GM19023 (cell line): ENCODE results near the gene SCAMP5.
A peak's percentile ranks its signal among the peaks of the same experiment; 100 is the strongest.

Source experiments
- ATAC-seq: cut with Tn5 transposase; IDR thresholded peaks from one replicate; pipeline ENCODE4 v1.9.1; 2021; ENCODE audit warnings: mild to moderate bottlenecking, moderate library complexity; ENCODE audit not compliant: unreplicated experiment

Gene SCAMP5

GRCh38 chr15:75021341-75021740, 26.0 kb downstream of the SCAMP5 start:
- no peak for ATAC-seq

- no peak for ATAC-seq
These were observed 27.4 kb downstream of the SCAMP5 start for GRCh38 chr15:75022783-75023180.

GRCh38 chr15:75023181-75023871, 28.0 kb downstream of the SCAMP5 start, which contains the start of gene PPCDC:
TSS of gene PPCDC (plus strand) at chr15:75023590. CDS start at chr15:75028319, 4,729 bp downstream.
- ATAC-seq: peak; percentile 96

- ATAC-seq: no peak
These were observed 28.7 kb downstream of the SCAMP5 start for GRCh38 chr15:75023872-75024636.

- ATAC-seq: no peak
These were observed 29.7 kb downstream of the SCAMP5 start for GRCh38 chr15:75025107-75025506.

- no peak for ATAC-seq
These were observed 30.3 kb downstream of the SCAMP5 start for GRCh38 chr15:75025548-75026260.

- no peak for ATAC-seq
These were observed 32.2 kb downstream of the SCAMP5 start for GRCh38 chr15:75027551-75027950.

- peak; percentile 9 for ATAC-seq
These were observed 33.6 kb downstream of the SCAMP5 start for GRCh38 chr15:75028991-75029377.

GRCh38 chr15:75029378-75030022, 34.1 kb downstream of the SCAMP5 start:
- peak; percentile 61 for ATAC-seq

- ATAC-seq: no peak
These were observed 34.7 kb downstream of the SCAMP5 start for GRCh38 chr15:75030023-75030413.

- no peak for ATAC-seq
These were observed 35.1 kb downstream of the SCAMP5 start for GRCh38 chr15:75030424-75030823.

GRCh38 chr15:75031848-75032247, 36.5 kb downstream of the SCAMP5 start:
- no peak for ATAC-seq

- ATAC-seq: no peak
These were observed 37.0 kb downstream of the SCAMP5 start for GRCh38 chr15:75032395-75032794.

GRCh38 chr15:75033809-75034208, 38.4 kb downstream of the SCAMP5 start:
- no peak for ATAC-seq

- ATAC-seq: no peak
These were observed 39.3 kb downstream of the SCAMP5 start for GRCh38 chr15:75034615-75035014.

- no peak for ATAC-seq
These were observed 40.9 kb downstream of the SCAMP5 start for GRCh38 chr15:75036212-75036616.

- no peak for ATAC-seq
These were observed 42.3 kb downstream of the SCAMP5 start for GRCh38 chr15:75037685-75038084.

- no peak for ATAC-seq
These were observed 42.9 kb downstream of the SCAMP5 start for GRCh38 chr15:75038231-75038630.

- ATAC-seq: peak; percentile 73
These were observed 47.6 kb downstream of the SCAMP5 start for GRCh38 chr15:75042730-75043508.

GRCh38 chr15:75043509-75044257, 48.3 kb downstream of the SCAMP5 start:
- peak; percentile 24 for ATAC-seq
